Activated T-helper 1 cell treated with anti-CD3 and anti-CD28 coated beads, Interleukin-2, amount 50 U/mL, for 16 hours (primary cell): Measurements from ENCODE around the gene SEC16A.
A peak's percentile ranks its signal among the peaks of the same experiment; 100 is the strongest.

Experiments
- DNase-seq, 2 donors: peaks; one replicate each; pipeline ENCODE4 v3.0.0-alpha.2; 2020; ENCODE audit warnings: low read depth in 1 of 2, low spot score in 1 of 2

SEC16A gene

DNA sequence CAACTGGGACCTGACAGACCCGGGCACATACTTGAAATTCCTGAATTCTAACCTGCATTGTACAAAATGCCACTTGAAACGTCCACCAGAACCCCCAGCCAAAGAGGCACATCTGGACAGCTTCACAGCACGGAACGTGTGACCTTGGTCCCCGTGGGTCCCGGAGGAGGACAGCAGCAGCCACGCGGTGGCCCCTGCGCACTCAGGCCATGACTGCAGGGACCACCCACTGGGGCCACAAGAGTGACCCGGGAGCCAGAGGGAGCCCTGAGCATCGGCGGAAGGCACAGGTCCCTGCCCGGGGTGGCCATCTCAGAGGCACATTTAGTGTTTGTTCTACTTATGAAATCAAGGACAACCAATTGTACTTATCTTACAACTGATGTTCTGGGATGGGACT is 80.8 kb downstream of the SEC16A start:
- no peak for DNase-seq

DNA sequence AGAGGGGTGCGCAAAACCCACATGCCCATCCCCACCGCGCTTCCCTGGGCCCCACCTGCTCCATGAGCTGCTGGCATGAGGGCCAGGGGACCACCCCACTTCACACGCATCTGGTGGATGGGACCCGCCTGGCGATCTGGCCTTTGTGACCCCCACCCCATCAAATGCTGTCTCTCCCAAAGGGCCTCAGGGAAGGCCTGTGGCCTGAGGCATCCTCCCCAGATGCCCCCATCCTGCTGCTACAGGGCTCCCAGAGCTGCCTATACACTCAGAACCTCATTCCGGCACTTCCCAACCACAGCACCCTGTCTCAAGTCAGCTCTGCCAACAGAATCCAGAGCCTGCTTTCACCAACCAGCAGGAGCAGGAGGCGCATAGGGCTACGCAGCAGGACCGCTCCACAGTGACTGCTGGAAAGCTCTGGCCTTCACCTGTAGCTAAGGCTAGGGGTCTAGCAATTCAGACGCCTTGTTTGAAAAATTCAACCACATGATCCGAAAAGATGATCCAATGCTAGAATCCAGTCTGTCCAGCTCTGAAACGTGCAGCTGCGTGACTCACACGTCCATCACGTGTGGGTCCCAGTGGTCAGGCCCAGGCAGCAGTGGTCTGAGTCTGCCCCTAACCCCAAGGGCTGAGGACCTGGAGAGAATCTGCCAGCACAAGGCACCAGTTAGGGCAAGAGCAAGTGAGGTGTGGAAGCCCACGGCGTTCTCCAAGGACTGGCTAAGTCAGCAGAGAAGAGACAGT is 81.5 kb downstream of the SEC16A start:
- no peak for DNase-seq

DNA sequence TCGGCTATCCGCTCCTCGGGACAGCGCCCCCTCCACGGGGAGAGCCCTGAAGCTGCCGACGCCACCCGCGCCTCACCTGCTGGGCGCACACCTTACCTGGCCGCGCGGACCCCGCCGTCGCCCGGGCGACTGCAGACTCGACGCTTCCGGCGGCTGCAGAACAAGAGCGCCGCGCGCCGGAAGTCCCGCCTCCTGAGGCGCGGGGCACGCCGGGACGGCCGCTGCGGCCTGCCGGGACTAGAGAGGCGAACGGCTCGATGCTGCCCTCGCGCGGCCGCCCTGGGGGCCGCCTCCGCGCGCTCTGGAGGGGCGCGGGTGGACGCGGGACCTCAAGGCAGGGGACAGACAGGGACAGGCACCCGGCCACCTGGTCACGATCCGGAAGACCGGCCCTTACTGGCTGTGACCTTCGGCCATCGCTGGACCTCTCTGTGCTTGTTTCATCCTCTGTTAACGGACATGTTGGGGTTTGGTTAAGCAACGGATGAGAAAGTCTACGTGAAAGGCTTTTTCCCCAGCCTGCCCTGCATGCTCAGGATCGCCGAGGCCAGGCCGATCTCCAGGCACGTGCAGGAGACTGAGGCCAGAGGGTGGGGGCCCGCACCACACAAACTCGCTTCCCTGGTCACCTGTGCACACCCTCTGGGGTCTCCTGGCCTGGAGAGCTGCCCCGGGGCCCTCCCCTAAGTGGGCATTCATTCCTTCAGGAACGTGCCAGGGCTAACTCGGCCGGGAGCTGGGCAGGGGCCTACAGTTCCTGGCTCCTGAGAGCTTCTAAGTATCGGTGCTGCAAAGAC is 82.6 kb downstream of the SEC16A start, which contains the start of gene SNAPC4:
Gene SNAPC4 (minus strand): TSS at position 133 of the 797 bp plus-strand sequence. CDS start 1,742 bp downstream, outside the sequence.
- peak; percentile 73 to 83 for DNase-seq

DNA sequence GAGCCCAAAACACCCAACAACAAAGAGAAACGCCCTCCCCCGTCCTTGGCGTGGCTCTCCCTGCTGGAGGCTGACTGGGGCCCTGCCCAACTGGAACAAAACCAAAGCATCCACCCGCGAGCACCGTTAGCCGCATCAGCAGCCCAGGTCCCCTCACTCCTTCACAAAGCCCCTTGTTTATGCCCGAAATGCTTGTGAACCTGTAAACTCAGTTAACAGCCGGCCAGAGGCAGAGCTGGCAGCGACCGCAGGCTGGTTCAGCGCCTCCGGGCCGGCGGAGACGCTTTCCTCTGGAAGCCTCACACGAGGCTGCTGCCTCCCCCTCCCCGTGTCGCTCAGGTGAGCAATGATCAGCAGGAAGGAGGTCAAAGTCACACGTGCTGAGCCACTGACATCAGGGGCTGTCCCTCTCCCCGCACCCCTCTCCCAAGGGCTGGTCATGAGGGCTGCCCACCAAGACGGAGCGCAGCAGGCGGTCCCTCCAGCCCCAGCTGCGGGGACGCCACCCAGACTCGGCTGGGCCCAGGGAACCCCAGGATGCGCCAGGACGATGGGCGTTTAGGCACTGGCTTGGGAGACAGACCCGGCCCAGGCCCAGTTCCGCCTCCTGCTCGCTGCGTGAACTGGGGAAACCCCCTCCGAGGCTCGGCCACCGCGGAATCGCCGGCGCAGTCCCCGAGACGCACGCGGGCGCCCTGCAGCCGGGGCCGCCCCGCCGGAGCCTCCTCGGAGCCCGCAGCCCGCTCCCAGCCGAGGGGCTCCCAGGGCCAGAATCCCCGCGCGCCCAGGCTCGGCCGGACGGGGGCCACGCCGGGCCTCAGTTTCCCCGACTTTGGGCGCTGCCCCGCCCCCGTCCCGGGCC is 83.4 kb downstream of the SEC16A start:
- DNase-seq: peak in 1 of 2 donors; percentile 25

DNA sequence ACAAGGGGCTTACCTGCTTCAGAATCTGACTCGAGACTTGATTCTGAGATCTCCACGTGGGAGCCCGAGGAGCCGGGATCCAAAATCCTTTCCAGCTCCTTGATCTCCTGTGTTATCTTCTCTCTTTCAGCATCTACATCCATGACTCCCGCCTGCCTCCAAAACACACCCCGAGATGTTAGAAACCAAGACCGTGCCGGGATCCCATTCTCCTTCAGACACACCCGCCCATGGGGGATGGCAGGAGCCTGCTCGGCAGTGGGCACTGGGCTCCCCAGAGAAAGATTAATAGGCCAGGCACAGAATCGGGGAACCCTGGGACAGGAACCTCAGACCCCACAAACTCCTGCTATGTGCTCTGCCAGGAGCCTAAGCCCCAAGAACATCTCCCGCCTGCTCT is 84.6 kb downstream of the SEC16A start:
- no peak for DNase-seq

DNA sequence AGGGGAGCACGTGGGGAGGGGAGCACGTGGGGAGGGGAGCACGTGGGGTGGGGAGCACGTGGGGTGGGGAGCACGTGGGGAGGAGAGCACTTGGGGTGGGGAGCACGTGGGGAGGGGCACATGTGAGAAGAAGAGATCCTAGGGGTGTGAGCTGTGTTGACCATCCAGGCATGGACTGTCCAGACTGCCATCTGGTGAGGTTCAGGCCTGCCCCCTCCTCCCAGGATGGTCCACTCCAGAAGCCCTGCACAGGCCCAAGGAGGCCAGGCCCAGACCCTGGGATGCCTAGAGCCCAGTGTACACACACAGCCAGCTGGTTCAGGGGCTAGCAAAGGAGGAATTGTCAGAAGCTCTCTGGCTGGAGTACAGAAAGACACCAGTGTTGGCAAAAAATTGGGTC is 85.2 kb downstream of the SEC16A start:
- DNase-seq: no peak

DNA sequence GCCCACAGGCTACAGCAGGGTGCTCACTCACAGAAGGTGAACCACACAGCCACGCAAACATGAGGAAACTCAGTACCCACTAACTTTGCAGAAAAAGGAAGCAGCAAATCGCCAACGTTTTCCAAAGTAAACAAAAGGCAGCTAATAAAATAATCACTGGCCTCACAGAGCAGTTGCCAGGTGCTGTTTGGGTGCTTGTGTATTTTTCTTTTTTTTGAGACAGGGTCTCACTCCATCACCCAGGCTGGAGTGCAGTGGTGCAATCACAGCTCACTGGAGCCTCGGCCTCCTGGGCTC is 86.7 kb downstream of the SEC16A start:
- no peak for DNase-seq

DNA sequence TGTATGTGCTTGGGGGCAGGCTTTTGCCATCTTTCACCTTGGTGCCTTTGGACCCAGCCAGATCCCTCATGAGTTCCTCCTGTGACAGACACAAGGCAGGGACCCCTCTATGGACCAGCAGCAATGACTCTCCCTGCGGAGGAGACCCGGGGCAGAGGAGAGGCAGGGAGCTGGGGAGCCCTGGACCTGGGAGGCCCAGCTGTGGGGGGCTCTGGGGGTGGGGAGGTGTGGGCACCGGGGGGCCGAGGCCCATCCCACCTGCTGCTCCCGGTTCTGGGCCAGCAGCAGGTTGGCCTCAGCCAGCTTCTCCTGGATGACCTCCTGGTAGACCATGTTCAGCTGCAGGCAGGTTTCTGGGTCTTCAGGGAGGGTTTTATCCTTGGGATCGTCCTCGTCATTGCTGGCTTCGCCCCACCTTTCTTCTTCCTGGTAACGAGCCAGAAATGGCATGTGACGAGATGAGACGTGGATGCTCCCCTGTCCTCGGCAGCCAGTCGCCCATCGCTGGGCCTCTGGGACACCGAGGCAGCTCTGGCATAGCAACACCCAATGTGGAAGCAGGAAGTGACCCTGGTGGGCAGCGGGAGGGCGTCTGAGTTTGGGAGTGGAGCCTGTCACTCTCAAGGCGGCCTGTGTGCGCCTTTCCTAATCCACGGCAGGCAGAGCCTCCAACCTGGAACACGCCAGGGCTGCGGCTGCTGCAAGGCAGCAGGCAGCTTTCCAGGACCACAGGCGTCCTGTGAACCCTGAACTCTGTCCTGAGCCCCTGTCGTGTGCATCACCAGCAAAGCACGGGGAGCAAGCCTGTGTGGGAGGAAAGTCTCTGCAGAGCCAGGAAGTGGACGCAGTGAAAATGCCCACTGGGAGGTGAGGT is 87.3 kb downstream of the SEC16A start:
- DNase-seq: no peak

DNA sequence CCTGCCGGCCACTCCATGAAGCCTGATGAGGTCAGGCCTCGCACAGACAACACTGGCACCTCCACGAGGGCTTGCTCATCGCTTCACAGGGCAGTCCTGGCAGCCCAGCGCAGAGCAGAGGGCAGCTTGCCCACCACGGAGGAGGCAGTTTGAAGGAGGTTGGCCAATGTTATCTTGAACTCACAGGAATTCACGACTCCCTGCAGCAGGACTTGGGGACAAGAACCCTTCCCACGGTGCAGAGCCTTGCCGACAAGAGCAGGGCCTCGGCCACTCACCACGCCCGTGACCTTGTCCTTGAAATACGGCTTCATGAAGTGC is 87.9 kb downstream of the SEC16A start:
- DNase-seq: no peak

DNA sequence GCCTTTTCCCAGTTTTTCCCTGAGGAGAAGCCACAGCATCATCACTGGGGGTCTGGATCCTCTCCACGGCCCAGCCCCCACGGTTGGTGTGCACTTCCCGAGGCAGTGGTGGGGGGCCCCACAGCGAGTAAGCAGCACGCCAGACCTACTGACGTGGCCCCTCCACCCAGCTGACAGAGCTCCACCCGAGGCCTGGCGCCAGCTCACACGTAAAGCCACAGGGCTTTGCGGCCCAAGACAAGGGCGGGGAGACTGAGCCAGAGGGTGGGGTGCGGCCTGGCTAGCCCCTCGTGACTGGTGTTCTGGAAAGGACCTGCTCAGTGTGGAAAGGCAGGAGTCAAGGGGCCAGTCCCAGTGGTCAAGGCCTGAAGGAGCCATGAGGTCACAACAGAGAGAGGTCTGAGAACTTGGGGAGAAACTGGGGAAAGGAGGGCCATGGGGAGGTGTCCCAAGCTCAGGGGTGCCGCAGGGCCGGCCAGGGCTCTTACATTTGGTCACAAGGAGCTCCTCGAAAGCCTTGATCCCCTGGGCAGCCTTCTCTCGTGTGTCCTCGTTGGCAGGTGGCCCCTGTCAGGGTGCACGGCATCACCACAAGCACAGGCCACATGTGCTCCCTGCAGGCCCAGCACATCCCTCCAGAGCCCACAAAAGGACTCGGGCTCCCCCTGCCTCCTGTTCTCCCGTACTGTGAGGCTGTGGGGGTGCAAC is 88.4 kb downstream of the SEC16A start:
- no peak for DNase-seq

DNA sequence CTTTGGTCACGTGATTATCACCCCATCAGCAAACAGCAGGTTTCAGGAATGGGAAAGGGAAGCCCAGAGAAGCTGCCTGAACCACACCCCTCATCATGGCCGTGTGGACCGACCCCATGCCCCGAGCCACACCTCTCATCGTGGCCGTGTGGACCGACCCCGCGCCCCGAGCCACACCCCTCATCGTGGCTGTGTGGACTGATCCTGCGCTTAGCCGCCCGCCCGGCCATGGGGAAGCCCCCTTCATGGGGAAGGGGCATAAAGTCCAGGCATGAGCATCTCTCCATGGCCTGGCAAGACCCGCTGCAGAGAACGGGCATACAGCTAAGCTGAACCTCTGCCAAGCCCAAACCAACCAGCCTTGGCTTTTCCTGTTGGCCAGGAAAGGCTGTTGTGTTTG is 89.3 kb downstream of the SEC16A start:
- no peak for DNase-seq

DNA sequence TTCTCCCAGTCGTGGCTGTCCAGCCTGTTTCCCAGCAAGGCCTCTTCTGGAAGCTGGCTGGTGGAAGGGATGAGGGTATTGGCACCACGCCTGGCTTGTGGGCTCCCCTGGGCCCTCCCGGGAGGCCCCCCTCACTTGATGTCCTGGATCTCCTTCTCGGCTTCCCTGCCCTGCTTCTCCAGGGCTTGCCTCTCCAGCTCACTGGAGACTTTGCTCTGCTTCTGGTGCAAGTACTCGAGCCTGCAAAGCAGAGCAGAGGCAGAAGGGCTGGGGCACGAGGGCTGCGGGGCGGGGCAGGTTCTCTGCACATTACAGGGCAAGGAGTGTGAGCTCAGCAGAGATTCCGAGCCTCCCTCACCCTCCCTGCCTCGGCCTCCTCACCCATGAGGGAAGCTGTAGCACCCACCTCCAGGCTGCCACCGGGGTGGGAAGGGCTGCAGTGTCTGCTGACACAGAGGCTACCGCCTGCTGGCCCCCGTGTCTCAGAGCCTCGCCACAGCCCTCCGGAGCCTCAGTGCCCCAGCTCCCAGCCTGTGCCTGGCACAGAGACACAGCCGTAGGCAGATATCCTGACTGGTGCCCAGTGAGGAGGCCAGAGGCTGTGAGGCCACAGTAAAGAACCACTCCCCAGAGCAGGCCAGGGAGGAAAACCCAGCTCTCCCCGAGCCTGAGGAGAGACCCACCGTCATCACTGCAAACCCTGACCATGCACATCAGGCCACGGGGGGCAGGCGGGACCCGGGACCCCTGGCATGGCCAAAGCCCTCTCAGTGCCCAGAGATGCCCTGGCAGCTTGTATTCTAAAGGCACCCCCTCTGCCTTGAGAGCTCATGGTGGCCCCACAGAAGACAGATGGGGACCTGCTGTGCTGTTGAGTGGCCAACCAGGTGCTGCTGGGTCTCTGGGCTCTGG is 90.0 kb downstream of the SEC16A start:
- DNase-seq: no peak

DNA sequence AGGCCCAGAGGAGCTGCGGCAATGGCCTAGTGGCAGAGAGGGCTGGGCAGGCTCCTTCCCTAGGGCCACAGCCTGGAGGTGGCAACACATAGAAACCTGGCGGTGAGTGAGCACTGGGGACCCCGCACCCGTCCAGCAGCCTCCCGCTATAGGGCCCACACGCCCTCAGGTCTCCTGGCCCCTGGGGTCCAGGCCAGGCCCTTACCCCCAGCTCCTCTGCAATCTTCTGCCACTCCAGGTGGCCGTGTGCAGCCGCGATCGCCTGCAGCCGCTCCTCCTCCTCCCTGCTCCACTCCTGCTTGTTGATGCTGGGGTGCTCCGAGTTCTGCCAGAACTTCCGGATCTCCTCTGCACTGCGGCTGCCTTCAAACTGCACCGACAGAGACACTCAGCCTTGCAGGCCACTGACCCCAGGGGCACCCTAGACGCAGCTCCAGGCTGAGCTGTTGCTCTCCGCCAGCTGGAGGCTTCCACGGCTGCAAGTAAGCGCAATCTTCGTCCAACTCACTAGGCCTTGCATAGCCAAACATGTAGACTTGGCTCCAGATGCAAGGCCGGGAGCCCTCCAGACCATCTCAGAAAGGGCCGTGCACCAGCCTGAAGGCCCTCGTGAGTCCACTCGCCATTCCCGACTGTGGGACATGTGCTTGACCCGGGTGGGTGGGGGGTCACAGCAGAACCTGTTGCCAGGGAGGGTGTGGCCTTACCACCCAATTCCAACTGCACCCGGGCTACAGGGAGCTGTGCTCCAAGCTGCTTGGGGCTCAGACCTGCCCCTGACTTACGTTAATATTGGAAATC is 90.9 kb downstream of the SEC16A start:
- no peak for DNase-seq
